Superior temporal gyrus (tissue), 1 donor: ENCODE data around the gene GRPEL1.
A peak's percentile ranks its signal among the peaks of the same experiment; 100 is the strongest.

Experiments
- DNase-seq: peaks from one replicate; pipeline ENCODE4 v3.0.0-alpha.2; 2016; ENCODE audit errors: extremely low spot score

GRPEL1 gene

DNA sequence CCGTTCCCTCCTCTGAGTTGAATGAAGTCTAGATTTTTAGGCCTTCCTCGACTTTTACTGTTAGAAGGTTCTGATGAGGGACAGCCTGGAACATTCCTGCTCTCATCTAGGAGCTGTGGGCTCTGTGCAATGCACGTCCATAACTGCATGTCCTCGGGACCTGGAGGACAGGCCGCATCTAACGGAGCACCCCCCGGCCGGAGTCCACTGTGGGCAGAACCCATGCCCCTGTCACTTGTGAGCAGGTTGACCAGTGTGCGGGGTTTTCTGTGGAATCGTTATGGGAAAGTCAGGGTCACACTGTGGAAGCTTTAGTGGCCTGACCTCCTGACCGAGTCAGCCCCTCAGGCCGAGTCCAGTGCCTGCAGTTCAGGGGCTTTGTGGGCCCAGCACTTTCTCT, 44.0 kb downstream of the GRPEL1 start:
- no peak for DNase-seq

DNA sequence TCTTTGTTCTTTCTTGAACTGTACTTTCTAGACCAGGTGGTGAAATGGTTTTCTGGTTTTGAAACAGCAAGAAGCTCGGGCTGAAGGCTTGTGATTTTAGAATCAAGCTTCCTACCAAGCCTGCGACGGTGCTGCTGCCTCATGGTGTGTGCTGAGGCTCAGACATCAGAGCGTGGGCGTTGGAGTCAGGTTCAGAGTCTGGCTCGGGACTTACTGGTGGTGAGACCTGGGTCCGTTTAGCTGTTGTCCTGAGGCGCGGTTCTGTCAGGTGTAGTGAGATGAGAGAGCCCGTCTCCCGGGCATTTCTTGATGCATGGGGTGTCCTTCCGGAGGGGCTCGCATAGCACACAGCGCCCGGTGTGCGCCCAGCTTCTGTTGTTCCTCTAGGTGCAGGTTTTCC, 44.4 kb downstream of the GRPEL1 start:
- peak; percentile 18 for DNase-seq

DNA sequence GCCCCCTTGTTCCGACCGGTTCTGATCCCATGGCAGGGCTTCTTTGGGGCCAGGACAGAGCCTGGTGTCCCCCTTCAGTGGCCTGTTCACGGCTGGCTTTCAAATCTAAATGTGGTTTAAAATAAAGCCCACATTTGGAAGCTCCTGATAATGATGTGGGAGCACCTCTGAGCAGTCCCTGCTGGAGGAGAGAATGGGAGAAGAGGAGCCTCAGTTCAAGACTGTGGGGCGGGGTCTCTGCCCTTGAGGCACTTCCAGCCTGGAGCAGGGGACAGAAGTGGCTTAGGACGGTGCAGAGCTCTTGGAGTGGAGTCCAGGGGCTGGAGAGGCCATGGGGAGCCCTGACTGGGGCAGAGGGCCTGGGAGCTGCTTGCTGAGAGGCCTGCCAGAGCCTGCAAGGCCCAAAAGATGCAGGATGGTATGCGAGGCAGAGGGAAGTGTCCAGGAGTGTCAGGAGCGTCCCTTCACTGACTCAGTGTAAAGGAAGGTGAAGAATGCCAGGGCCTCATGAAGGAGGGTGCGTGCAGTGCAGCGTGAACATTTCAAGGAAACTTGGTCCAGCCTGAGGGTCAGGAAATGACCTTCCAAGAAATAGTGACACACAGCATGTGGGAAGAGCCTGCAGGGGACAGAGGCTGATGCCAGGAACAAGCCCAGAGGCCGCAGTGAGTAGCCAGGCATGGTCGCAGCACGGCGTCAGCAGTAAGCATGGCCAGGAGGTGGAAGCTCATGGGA, 45.8 kb downstream of the GRPEL1 start:
- no peak for DNase-seq

DNA sequence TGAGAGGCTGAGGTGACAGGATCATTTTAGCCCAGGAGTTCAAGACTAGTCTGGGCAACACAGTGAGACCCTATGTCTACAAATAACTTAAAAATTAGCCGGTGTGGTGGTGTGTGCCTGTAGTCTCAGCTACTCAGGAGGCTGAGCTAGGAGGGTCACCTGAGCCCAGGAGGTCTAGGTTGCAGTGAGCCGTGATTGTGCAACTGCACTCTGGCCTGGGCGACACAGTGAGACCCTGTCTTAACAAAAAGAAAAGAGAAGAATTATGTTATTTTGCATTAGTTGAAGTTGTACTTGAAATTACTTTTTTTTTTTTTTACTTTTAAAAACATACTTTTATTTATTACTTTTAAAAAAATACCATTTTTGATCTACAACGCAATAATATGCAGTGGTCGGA, 46.5 kb downstream of the GRPEL1 start:
- no peak for DNase-seq

DNA sequence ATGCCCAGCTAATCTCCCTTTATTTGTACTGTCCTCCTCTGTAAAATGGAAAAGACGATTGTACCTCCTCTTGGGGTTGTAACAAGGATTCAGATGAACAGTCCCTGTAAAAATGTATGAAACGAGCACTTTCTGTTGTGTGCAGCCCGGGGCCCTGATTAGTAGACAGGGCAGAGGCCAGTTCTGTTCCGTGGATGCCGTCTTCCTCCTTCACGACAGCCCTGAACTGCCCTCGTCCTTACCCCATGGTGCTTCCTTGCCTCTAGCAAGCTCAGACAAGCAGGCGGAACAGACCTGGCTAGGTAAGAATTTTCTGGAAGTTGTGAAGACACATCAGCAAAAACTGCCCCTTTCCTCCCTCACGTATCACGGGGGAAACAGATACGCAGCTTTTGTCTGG, 47.0 kb downstream of the GRPEL1 start:
- no peak for DNase-seq

DNA sequence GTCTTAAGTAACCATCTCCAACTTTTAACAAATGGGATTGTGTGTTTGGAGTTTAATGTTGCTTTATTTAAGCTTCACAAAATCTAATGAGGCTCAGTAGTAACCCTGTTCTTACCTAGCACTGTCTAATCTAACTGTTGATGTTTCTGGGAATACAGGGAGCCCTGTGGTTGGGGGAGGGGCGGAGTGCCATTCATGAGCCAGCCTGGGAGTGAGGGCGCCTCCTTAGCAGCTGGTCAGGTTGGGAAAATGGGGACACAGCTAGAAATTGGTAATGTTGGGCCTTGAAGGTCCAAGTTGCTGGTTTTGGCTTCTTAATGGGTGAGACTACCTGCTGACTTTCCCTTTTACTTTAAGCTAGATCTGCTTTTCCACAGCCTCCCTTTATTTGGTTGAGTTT, 47.6 kb downstream of the GRPEL1 start:
- no peak for DNase-seq

DNA sequence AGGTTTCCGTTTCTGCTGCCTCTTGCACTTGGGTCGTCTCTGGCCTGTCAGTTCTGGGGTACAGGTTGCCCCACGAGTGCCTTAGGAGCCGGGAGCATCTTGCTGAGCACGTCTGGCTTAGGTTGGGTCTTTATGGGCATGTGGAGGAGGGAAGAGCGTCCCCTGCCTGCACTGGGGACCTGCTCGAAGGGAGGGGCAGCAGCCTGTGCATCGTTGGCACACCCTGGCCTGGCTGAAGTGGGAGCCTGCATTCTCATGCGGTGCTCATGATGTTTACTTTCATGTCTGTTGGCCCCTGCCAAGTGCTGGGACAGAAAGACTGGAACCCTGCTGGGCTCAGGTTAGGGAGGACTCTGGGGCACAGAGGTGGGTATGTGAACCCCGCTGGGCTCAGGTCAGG, 48.5 kb downstream of the GRPEL1 start:
- DNase-seq = no peak

DNA sequence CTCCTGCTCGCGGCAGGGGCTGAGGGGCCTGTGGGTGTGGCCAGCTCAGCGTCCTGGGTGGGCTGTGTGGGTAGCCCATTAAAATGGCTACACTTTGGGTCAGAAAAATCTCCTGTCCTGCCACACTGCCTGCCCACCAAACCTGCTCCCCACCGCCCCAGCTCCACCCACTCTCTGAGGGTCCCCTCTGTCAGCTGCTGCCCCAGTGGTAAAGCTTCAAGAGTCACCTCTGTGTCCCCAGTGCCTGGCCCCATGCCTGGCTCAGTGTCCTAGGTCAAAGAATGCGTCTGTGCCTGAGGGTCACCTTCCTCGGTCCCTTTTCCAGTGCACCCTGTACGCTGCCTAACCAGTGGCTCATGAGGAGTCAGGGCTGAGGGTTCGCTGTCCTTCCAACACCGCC, 49.6 kb downstream of the GRPEL1 start:
- no peak for DNase-seq

DNA sequence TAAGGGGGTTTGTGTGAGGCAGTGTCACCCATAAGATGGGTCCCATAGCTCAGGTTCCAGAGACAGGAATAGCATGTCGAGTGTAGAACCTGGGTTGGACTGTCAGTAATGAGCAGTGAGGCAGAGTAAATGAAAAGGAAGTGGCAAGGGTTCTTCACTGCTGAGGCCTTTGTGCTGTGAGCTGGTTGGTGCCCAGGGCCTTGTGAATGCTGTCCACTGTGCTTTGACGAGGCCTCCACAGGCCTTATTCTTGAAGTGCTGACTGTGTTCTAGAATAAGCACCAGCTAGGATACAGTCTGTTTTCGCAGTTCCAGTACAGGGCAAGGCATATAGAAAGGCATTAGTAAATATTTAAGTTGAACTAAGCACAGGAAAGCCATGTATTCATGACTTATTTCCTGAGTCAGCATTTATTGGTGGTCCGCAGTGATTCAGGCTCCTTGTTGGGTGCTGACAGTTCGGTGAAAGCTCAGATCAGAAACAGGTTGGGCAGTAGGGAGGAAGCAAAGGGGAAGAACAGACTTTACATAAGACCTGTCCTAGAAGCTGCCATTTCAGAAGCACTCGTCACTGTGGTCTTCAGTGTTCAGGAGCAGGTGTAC, 50.3 kb downstream of the GRPEL1 start:
- peak; percentile 48 for DNase-seq

DNA sequence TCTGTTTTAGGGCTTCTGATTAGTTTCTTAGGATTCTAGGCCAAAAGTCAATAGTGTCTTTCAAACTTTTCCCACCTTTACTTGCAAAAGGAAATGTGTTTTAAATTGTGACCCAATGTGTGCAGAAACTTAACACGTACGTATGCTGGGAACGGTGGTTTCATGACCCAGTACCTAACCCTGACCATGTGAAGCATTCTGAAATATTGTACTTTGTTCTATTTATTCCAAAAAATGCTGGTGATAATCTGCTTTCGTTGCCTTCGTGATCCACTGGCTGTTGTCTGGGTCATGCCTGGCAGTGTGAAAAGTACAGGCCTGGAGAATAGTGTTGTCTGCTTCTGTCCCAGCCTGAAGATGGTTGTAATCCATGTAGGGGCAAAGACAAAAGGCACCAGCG, 51.4 kb downstream of the GRPEL1 start:
- DNase-seq = no peak

DNA sequence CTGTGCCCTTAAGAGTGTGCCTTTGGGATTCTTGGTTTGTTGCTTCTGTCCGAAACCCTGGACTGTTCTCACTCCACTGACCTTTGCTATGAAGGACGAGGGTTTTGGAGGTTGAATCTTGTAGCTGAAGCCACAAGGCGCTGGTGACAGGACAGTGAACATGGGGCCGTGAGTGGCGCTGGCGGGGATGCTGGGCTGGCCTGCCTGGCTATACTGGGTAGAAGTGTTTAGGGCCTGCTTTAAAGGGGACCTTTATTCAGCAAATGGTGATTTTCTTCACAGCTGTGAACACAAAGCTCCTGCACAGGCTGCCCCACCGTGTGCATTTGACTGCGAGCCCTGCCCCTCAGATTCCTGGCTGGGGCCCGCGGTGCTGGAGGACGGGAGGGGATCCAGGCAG, 51.8 kb downstream of the GRPEL1 start:
- DNase-seq = no peak

DNA sequence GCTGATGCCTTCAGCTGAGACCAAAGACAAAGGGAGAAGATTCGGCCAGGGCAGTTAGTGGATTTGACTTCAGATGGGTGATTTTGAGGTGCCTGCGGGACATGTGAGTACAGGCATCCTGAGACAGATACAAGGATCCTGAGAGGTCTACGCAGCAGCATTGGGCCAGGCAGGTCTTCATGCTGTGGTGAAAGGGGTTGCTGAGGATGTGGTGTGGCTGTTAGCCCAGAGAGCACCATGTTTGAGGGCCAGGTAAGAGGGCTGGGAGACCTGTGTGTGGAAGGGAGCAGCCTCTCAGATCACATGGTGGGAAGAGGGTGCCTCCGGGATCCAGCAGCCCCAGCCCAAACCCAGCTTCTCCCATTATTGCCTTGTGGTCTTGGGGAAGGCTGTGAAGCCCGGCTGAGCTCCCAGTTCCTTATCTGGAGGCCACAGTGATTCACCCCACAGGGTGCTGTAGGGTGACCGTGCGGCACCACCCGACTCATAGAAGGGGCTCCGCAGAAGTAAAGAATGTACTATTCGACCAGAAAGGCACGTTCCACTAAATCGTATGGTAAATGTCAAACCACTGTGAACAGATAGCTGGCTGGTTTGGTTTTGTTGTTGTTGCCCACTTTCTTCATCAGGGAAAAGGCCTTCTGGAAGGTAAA, 52.4 kb downstream of the GRPEL1 start:
- no peak for DNase-seq

DNA sequence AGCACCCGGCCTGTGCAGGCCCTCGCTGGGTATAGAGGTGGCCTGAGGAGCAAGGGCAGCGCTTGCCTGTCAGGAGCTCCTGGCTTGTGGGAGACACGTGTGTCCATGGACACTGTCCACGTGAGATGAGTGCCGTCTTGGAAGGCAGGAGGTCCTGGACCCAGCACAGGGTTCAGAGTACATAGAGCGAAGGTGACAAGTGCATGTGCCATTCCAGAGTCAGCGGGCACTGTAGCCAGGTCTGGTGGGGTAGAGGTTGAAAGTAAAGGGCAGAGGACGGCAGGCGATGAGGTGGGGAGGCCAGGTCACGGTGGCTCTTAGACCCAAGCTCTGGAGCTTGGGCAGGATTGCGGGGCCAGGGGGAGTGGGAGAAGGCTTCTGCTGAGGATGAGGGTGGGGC, 53.0 kb downstream of the GRPEL1 start:
- no peak for DNase-seq

DNA sequence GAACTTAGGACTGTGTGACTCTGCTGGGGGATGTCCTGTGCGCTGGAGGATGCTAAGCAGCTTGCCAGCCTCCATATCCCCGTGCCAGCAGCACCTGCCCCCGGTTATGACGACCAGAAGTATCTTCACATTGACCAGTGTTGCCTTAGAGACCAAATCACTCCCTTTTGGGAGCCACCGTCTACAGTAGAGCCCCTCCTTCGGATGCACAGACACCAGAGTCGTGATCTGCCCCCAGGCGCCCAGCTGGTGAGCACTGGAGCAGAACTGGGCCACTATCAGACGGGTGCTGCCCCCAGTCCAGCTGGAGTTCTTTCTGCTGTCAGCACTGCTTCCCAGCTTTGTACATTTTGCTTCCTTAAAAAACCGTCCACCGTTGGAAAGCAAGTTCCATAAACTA, 54.7 kb downstream of the GRPEL1 start:
- DNase-seq = no peak

DNA sequence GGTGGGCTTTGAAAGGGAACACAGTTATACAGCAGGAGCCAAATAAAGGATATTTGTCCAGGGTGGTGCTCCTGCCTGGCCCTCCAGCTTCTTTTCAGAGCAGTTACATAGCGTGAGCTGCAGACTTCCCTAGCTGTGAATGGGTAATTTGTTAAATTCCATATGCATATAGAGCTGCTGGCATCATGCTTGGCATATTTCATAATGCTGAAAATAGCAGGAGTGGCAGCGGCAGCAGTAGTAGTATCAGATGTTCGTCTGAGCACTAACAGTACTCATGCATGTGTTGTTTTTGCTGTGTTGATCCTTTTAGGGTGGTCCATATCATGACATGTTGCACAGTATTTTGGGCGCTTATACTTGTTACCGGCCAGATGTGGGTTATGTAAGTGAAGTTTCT, 58.3 kb downstream of the GRPEL1 start:
- peak; percentile 54 for DNase-seq
